Measurements from ENCODE around the gene DNAH8. TPM values are rescaled to one million over a fixed set of nuclear protein-coding genes. Genes with fewer than 3 reads are reported as not detected.

DNAH8 gene
- polyA plus RNA-seq, 12 donors = 0.37 to 7.6 (median 3.6) TPM; not detected in 2

- DNase-seq = no peak
Measured at GRCh38 chr6:38738261-38738660, 23.1 kb downstream of the DNAH8 start.

- DNase-seq = no peak
Measured at GRCh38 chr6:38739532-38739931, 24.4 kb downstream of the DNAH8 start.

- no peak for DNase-seq
Measured at GRCh38 chr6:38749473-38749872, 34.4 kb downstream of the DNAH8 start.

- DNase-seq = no peak
Measured at GRCh38 chr6:38750968-38751615, 36.0 kb downstream of the DNAH8 start.

GRCh38 chr6:38753707-38754106 is 38.6 kb downstream of the DNAH8 start:
- no peak for DNase-seq

GRCh38 chr6:38755207-38755606 is 40.1 kb downstream of the DNAH8 start:
- DNase-seq = no peak

GRCh38 chr6:38755874-38756273 is 40.8 kb downstream of the DNAH8 start:
- no peak for DNase-seq

- no peak for DNase-seq
Measured at GRCh38 chr6:38760097-38760496, 45.0 kb downstream of the DNAH8 start.

GRCh38 chr6:38762848-38763247 is 47.7 kb downstream of the DNAH8 start:
- no peak for DNase-seq

- no peak for DNase-seq
Measured at GRCh38 chr6:38767560-38767959, 52.4 kb downstream of the DNAH8 start.

- no peak for DNase-seq
Measured at GRCh38 chr6:38773338-38773737, 58.2 kb downstream of the DNAH8 start.

GRCh38 chr6:38774929-38775707 is 60.0 kb downstream of the DNAH8 start:
- DNase-seq = no peak

- no peak for DNase-seq
Measured at GRCh38 chr6:38775870-38776269, 60.8 kb downstream of the DNAH8 start.

- DNase-seq = no peak
Measured at GRCh38 chr6:38776515-38776914, 61.4 kb downstream of the DNAH8 start.

GRCh38 chr6:38779310-38780062 is 64.4 kb downstream of the DNAH8 start:
- no peak for DNase-seq

GRCh38 chr6:38782616-38783015 is 67.5 kb downstream of the DNAH8 start:
- no peak for DNase-seq

GRCh38 chr6:38783443-38784228 is 68.5 kb downstream of the DNAH8 start:
- no peak for DNase-seq

- no peak for DNase-seq
Measured at GRCh38 chr6:38784506-38785235, 69.6 kb downstream of the DNAH8 start.

- DNase-seq = no peak
Measured at GRCh38 chr6:38786486-38786885, 71.4 kb downstream of the DNAH8 start.

GRCh38 chr6:38789256-38789655 is 74.1 kb downstream of the DNAH8 start:
- no peak for DNase-seq

GRCh38 chr6:38792356-38792755 is 77.2 kb downstream of the DNAH8 start:
- no peak for DNase-seq
